CD14-positive monocyte (primary cell): ENCODE measurements around the gene SMARCE1. TPM values are rescaled to one million over a fixed set of nuclear protein-coding genes. Genes with fewer than 3 reads are reported as not detected.

Experiments used
- DNase-seq, 3 donors: peaks; one replicate each; pipeline ENCODE4 v3.0.0-alpha.2; 2011 to 2022
- H2AFZ ChIP-seq: 2 replicates; pipeline ENCODE4 v1.6.0; 2012; ENCODE audit warnings: mild to moderate bottlenecking, low read depth, low read length, inconsistent platforms; ENCODE audit not compliant: insufficient read depth, poor library complexity, severe bottlenecking
- H3K27ac ChIP-seq, 2 donors: 1 replicate in 1 of 2; 2 replicates in 1 of 2; pipeline ENCODE4 v1.5.1; 2012 to 2013; ENCODE audit warnings: low read length in 2 of 2, control low read depth in 1 of 2, inconsistent platforms in 1 of 2, low read depth in 1 of 2, mild to moderate bottlenecking in 1 of 2
- H3K27me3 ChIP-seq, 2 donors: one replicate each; pipeline versions ENCODE4 v1.6.0 to v1.6.1; 2011 to 2013; ENCODE audit warnings: low read length in 2 of 2; ENCODE audit not compliant: control insufficient read depth in 2 of 2, insufficient read depth in 2 of 2
- H3K36me3 ChIP-seq, 2 donors: replicated peaks in 1 of 2; 1 replicate in 1 of 2; 2 replicates in 1 of 2; pipeline versions ENCODE4 v1.5.1 to v1.6.1; 2012 to 2013; ENCODE audit warnings: low read length in 2 of 2, control low read depth in 1 of 2, inconsistent platforms in 1 of 2, mild to moderate bottlenecking in 1 of 2; ENCODE audit not compliant: insufficient read depth in 2 of 2, control insufficient read depth in 1 of 2
- H3K4me1 ChIP-seq, 2 donors: 1 replicate in 1 of 2; 2 replicates in 1 of 2; pipeline versions ENCODE4 v1.5.1 to v1.6.1; 2012 to 2013; ENCODE audit warnings: low read length in 2 of 2, control low read depth in 1 of 2, inconsistent platforms in 1 of 2, mild to moderate bottlenecking in 1 of 2, moderate library complexity in 1 of 2; ENCODE audit not compliant: insufficient read depth in 2 of 2, control insufficient read depth in 1 of 2
- H3K4me2 ChIP-seq: replicated peaks from 2 replicates; pipeline ENCODE3; 2012; ENCODE audit warnings: low read length, moderate library complexity, mild to moderate bottlenecking; ENCODE audit not compliant: poor library complexity, severe bottlenecking; ENCODE audit errors: extremely low read depth
- H3K4me3 ChIP-seq, 3 experiments: fragments of 200-600 bp in 1 of 3; sonication (generic) in 1 of 3; replicated peaks in 1 of 3; 1 replicate in 2 of 3; 2 replicates in 1 of 3; pipeline ENCODE4 v1.5.1; 2011 to 2013; ENCODE audit warnings: low read length in 3 of 3, mild to moderate bottlenecking in 3 of 3, control low read depth in 2 of 3, low read depth in 2 of 3, inconsistent platforms in 1 of 3, moderate library complexity in 1 of 3
- H3K79me2 ChIP-seq: 2 replicates; pipeline ENCODE4 v1.6.0; 2012; ENCODE audit warnings: mild to moderate bottlenecking, control low read depth, inconsistent platforms, low read length, moderate library complexity; ENCODE audit not compliant: insufficient read depth
- H3K9ac ChIP-seq: 2 replicates; pipeline ENCODE4 v1.6.0; 2017; ENCODE audit warnings: low read length, mild to moderate bottlenecking; ENCODE audit not compliant: insufficient read depth, poor library complexity, severe bottlenecking
- H3K9me3 ChIP-seq, 2 donors: replicated peaks in 1 of 2; 1 replicate in 1 of 2; 2 replicates in 1 of 2; pipeline versions ENCODE4 v1.5.1 to v1.6.1; 2012 to 2013; ENCODE audit warnings: low read length in 2 of 2, control low read depth in 1 of 2; ENCODE audit not compliant: control insufficient read depth in 1 of 2, insufficient read depth in 1 of 2
- H4K20me1 ChIP-seq: 2 replicates; pipeline ENCODE4 v1.6.0; 2012; ENCODE audit warnings: mild to moderate bottlenecking, low read length, control low read depth, moderate library complexity; ENCODE audit not compliant: insufficient read depth
- H3K27ac Mint-ChIP-seq, 7 donors: one replicate each; pipeline ENCODE4 v1.8.0; 2020; ENCODE audit warnings: mild to moderate bottlenecking in 7 of 7, mixed read lengths in 7 of 7, moderate library complexity in 6 of 7, inconsistent platforms in 2 of 7
- H3K27me3 Mint-ChIP-seq, 3 donors: one replicate each; pipeline ENCODE4 v1.8.0; 2021 to 2022; ENCODE audit warnings: low read depth in 3 of 3, mild to moderate bottlenecking in 3 of 3, mixed read lengths in 3 of 3, moderate library complexity in 3 of 3, inconsistent platforms in 1 of 3
- H3K36me3 Mint-ChIP-seq, 2 donors: one replicate each; pipeline ENCODE4 v1.8.0; 2020; ENCODE audit warnings: mixed read lengths in 2 of 2, inconsistent platforms in 1 of 2, mild to moderate bottlenecking in 1 of 2
- H3K4me1 Mint-ChIP-seq: one replicate; pipeline ENCODE4 v1.8.0; 2020; ENCODE audit warnings: mild to moderate bottlenecking, mixed read lengths
- H3K4me3 Mint-ChIP-seq, 2 donors: one replicate each; pipeline ENCODE4 v1.8.0; 2020; ENCODE audit warnings: mild to moderate bottlenecking in 2 of 2, mixed read lengths in 2 of 2, moderate library complexity in 1 of 2
- H3K9me3 Mint-ChIP-seq, 7 donors: one replicate each; pipeline ENCODE4 v1.8.0; 2020 to 2022; ENCODE audit warnings: mixed read lengths in 7 of 7, mild to moderate bottlenecking in 6 of 7, moderate library complexity in 6 of 7, inconsistent platforms in 2 of 7
- WGBS: methylation state at CpG from one replicate; pipeline ENCODE4 v1.1.5; 2013; ENCODE audit warnings: missing lambda C conversion rate; ENCODE audit not compliant: insufficient coverage; 5-methylcytosine and 5-hydroxymethylcytosine counted together
- intact Hi-C, 2 donors: fragments of 100-400 bp; cut with micrococcal nuclease; formaldehyde crosslinking; loops; one replicate each; pipeline versions ENCODE4 v1.15.0 to v1.15.1; 2023
- polyA plus RNA-seq, 3 donors: library from polyadenylated mRNA; depleted of rRNA in 1 of 3; unstranded in 2 of 3; stranded (reverse) in 1 of 3; fragments of 300-500 nt in 2 of 3; fragments of >200 nt in 1 of 3; fragmentation: Illumina TruSeq in 2 of 3; gene quantifications; 1 replicate in 2 of 3; 2 replicates in 1 of 3; pipeline ENCODE4 v1.2.3, GENCODE V29; 2012 to 2021
- TF ChIP-seq, protein P1 (sequence below): fragments of 200-600 bp; IDR thresholded peaks from one replicate; pipeline ENCODE4 v1.8.0; 2022; ENCODE audit warnings: antibody characterized with exemption, mild to moderate bottlenecking

Gene SMARCE1
- polyA plus RNA-seq, 3 donors: 18.6 to 127 (median 119) TPM

DNA sequence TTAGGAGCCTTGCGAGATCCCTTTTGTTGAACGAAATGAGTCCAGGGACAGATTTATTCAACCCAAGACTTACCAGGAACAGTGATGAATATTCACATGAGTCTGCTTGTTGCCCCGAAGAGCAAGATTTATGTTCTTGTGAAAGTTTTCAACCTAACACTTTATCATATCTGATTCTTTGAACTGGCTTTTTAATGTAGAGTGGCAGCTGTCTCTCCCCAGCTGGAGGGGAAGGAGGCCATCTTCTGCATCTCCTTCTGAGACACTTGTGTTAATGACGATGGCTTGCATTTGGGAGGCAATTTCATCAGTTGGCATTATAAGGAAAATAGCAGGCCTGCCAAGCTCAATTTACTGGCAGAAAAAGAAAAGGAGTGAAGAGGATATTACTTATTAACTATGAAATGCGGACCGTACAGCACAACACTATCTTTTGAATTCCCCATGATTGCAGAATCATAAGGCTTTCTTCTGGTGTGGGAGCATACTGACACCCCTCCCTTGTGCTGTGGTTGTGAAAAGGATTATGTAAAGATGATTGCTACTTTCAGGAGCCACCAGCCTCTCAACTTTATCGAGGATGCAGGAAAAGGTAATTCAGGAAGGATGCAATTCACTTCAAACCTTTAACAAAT is 35.7 kb downstream of the SMARCE1 start:
- Histone ChIP-seq H3K9ac (no peak overlapping the region), H3K79me2 (no peaks in the 10 kb centered on the region), H2AFZ (no peak overlapping the region), H3K27me3 (no peaks in the 10 kb centered on the region), H3K4me2 (no peak overlapping the region), H3K4me1 (peaks cover 9% of the 10 kb centered on the region in 2 donors), H3K27ac (no peak overlapping the region), H3K4me3 (no peak overlapping the region), H4K20me1 (no peaks in the 10 kb centered on the region), H3K9me3 (no peaks in the 10 kb centered on the region), H3K36me3 (no peaks in the 10 kb centered on the region)
- no peaks in the 10 kb centered on the region for H3K9me3 Mint-ChIP-seq
- intact Hi-C loops: no loop called here
- H3K36me3 Mint-ChIP-seq: no peaks in the 10 kb centered on the region
- H3K4me3 Mint-ChIP-seq: no peak overlapping the region
- 100% methylated on average over 2 of the region's 7 CpGs for WGBS
- H3K4me1 Mint-ChIP-seq: peaks cover 10% of the 10 kb centered on the region
- peak overlapping the region in 1 of 7 donors; percentile 34 for H3K27ac Mint-ChIP-seq
- H3K27me3 Mint-ChIP-seq: peaks cover 12 to 19% (median 14%) of the 10 kb centered on the region in 3 donors
- TF ChIP-seq, protein P1, sequence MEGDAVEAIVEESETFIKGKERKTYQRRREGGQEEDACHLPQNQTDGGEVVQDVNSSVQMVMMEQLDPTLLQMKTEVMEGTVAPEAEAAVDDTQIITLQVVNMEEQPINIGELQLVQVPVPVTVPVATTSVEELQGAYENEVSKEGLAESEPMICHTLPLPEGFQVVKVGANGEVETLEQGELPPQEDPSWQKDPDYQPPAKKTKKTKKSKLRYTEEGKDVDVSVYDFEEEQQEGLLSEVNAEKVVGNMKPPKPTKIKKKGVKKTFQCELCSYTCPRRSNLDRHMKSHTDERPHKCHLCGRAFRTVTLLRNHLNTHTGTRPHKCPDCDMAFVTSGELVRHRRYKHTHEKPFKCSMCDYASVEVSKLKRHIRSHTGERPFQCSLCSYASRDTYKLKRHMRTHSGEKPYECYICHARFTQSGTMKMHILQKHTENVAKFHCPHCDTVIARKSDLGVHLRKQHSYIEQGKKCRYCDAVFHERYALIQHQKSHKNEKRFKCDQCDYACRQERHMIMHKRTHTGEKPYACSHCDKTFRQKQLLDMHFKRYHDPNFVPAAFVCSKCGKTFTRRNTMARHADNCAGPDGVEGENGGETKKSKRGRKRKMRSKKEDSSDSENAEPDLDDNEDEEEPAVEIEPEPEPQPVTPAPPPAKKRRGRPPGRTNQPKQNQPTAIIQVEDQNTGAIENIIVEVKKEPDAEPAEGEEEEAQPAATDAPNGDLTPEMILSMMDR: no peak
- DNase-seq: no peak

DNA sequence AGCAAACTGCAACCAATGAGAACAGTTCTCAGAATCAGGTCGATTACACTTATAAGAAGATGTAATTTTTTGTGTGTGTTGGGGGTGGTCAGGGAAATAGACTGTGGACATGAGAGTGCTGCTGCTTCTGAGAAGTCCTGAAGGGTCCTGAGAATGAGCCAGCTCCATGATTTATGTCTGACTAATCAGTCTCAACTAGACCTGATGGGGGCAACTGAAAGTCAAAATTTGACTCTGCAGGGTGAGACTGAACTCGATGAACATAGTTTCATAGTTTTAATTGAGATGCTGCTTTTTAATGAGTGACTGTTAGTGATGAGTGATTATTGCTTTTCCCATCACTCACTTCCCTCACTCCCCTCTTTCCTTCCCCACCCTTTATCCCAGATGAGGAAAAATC is 37.3 kb downstream of the SMARCE1 start:
- Histone ChIP-seq H3K9me3 (no peaks in the 10 kb centered on the region), H3K4me2 (no peak overlapping the region), H3K9ac (no peak overlapping the region), H3K27me3 (no peaks in the 10 kb centered on the region), H4K20me1 (no peaks in the 10 kb centered on the region), H3K36me3 (no peaks in the 10 kb centered on the region), H3K27ac (no peak overlapping the region), H2AFZ (no peak overlapping the region), H3K79me2 (no peaks in the 10 kb centered on the region), H3K4me1 (peaks cover 4 to 7% of the 10 kb centered on the region in 2 donors), H3K4me3 (no peak overlapping the region)
- Mint-ChIP-seq H3K4me3 (no peak overlapping the region), H3K9me3 (no peaks in the 10 kb centered on the region), H3K36me3 (no peaks in the 10 kb centered on the region), H3K4me1 (peaks cover 6% of the 10 kb centered on the region), H3K27ac (no peak overlapping the region), H3K27me3 (peaks cover 7 to 16% (median 10%) of the 10 kb centered on the region in 3 donors)
- WGBS: no CpG with 5 or more reads among the region's 2 CpGs
- DNase-seq: no peak
- TF ChIP-seq, protein P1: no peak
- intact Hi-C loops: no loop called here
